ENCODE results near the gene PER3. TPM values are rescaled to one million over a fixed set of nuclear protein-coding genes. Genes with fewer than 3 reads are reported as not detected.

Gene PER3
- polyA plus RNA-seq, 1 donor (not counting 4 experiments of a cell fraction or from before 2014, with no cell fraction given) = 7.0 TPM

DNA sequence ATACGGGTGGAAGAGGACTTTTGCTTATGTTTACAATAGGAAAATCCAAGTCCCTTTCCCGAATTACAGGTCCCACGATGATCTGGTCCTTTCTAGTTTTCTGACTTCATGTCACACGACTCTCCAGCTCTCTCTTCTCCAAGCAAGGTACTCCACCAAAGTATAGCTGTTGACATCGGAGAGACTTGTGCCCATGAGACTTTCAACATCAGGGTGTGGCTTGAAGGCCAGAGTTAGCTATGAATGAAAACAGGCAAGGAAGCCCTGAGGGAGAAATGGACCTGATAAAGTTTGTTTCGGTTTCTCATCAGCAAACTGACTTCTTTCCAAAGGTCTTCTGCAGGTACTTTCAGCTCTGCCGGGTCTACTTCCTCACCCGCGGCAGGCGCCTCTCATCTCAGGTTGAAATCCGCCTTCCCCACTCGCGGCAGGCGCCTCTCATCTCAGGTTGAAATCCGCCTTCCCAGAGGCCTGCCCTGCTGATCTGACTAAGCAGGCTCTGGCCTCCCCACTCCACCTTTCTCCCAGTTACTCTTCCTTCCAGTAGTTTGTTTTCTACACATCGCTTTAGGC, 2.1 kb upstream of the PER3 start:
- no peak overlapping the region for H3K4me3 ChIP-seq (ENCODE audit: control insufficient read depth in 2 of 3, extremely low read depth in 1 of 3, insufficient read depth in 2 of 3, low read depth in 1 of 3, low read length in 3 of 3)
- H3K4me1 ChIP-seq (ENCODE audit: control insufficient read depth, extremely low read depth, insufficient read depth, low read length) = peaks cover 7% of the 10 kb centered on the region
- no peaks in the 10 kb centered on the region for H3K9me3 ChIP-seq (ENCODE audit: control insufficient read depth, low read depth, low read length)
- DNase-seq (ENCODE audit: low read depth, low spot score) = no peak
- H3K9me1 ChIP-seq (ENCODE audit: control insufficient read depth, extremely low read depth, insufficient read depth, low read length) = no peaks in the 10 kb centered on the region
- no peak overlapping the region for H3K9ac ChIP-seq (ENCODE audit: control insufficient read depth, extremely low read depth, insufficient read depth, low read length)
- FAIRE-seq = peak; percentile 71
- no peak overlapping the region for H3K27ac ChIP-seq (ENCODE audit: control insufficient read depth, insufficient read depth, low read length)
- H4K20me1 ChIP-seq (ENCODE audit: control insufficient read depth, extremely low read depth, insufficient read depth, low read length) = no peaks in the 10 kb centered on the region
- TF ChIP-seq CTCF (optimal IDR thresholded peaks at IDR 0.05 in 1 of 3, IDR thresholded peaks at IDR 0.05 in 1 of 3, conservative IDR thresholded peaks at IDR 0.05 in 1 of 3; ENCODE audit: extremely low read depth in 1 of 3, insufficient read depth in 2 of 3, low read length in 3 of 3) (no peak), EZH2 (IDR thresholded peaks at IDR 0.05; ENCODE audit: low read length) (no peak)
- no peak overlapping the region for H2AFZ ChIP-seq (ENCODE audit: control insufficient read depth, low read length)
- H3K4me2 ChIP-seq (ENCODE audit: control insufficient read depth, extremely low read depth, insufficient read depth, low read depth, low read length) = peak overlapping the region; percentile 74
- dilution Hi-C loops (cut with MboI; ENCODE audit: extremely low pct_ligation_motif_present, low sequenced_read_pairs) = no loop called here
- peaks cover 15 to 20% of the 10 kb centered on the region in 2 experiments for H3K36me3 ChIP-seq (ENCODE audit: control insufficient read depth in 2 of 2, extremely low read depth in 1 of 2, insufficient read depth in 2 of 2, low read length in 2 of 2)
- H3K27me3 ChIP-seq (ENCODE audit: control insufficient read depth, extremely low read depth, insufficient read depth, low read length) = no peaks in the 10 kb centered on the region
- H3K79me2 ChIP-seq (ENCODE audit: control insufficient read depth, insufficient read depth, low read length) = peaks cover 2% of the 10 kb centered on the region

DNA sequence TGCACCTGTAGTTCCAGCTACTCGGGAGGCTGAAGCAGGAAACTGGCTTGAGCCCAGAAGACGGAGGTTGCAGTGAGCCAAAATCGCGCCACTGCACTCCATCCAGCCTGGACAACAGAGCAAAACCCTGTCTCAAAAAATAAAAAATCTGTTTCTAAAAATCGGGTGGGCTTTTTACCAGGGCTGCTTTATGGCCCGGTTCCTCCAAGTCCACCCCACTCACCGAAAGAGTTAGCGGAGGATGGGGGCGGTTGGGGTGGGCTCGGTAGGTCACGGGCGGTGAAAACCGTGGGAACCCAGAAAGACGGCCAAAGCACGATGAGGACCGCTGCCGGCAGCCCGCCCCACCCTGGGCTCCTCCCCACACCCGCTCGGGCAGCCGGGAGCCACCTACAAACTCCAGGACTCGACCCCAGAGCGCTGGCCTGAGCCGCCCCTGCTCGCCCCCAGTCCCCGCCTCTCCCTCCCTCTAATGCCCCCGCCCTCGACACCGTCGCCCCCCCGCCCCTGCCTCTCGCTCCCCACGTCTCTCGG, 846 bp upstream of the PER3 start:
- Histone ChIP-seq H4K20me1 (ENCODE audit: control insufficient read depth, extremely low read depth, insufficient read depth, low read length) (no peaks in the 10 kb centered on the region), H3K27me3 (ENCODE audit: control insufficient read depth, extremely low read depth, insufficient read depth, low read length) (no peaks in the 10 kb centered on the region), H3K4me1 (ENCODE audit: control insufficient read depth, extremely low read depth, insufficient read depth, low read length) (peaks cover 7% of the 10 kb centered on the region), H3K9me3 (ENCODE audit: control insufficient read depth, low read depth, low read length) (no peaks in the 10 kb centered on the region), H3K27ac (ENCODE audit: control insufficient read depth, insufficient read depth, low read length) (peak overlapping the region; percentile 26), H3K36me3 (ENCODE audit: control insufficient read depth in 2 of 2, extremely low read depth in 1 of 2, insufficient read depth in 2 of 2, low read length in 2 of 2) (peaks cover 8 to 12% of the 10 kb centered on the region in 2 experiments), H3K9me1 (ENCODE audit: control insufficient read depth, extremely low read depth, insufficient read depth, low read length) (no peaks in the 10 kb centered on the region), H3K4me2 (ENCODE audit: control insufficient read depth, extremely low read depth, insufficient read depth, low read depth, low read length) (peak overlapping the region; percentile 74), H3K79me2 (ENCODE audit: control insufficient read depth, insufficient read depth, low read length) (no peaks in the 10 kb centered on the region), H3K4me3 (ENCODE audit: control insufficient read depth in 2 of 3, extremely low read depth in 1 of 3, insufficient read depth in 2 of 3, low read depth in 1 of 3, low read length in 3 of 3) (peak overlapping the region; percentile 42 to 54 (median 46)), H3K9ac (ENCODE audit: control insufficient read depth, extremely low read depth, insufficient read depth, low read length) (peak overlapping the region; percentile 44), H2AFZ (ENCODE audit: control insufficient read depth, low read length) (peak overlapping the region; percentile 54)
- dilution Hi-C loops (cut with MboI; ENCODE audit: extremely low pct_ligation_motif_present, low sequenced_read_pairs) = no loop called here
- DNase-seq (ENCODE audit: low read depth, low spot score) (no peak), FAIRE-seq (no peak)
- no peak for TF ChIP-seq EZH2 (IDR thresholded peaks at IDR 0.05; ENCODE audit: low read length)
- no peak for TF ChIP-seq CTCF (optimal IDR thresholded peaks at IDR 0.05 in 1 of 3, IDR thresholded peaks at IDR 0.05 in 1 of 3, conservative IDR thresholded peaks at IDR 0.05 in 1 of 3; ENCODE audit: extremely low read depth in 1 of 3, insufficient read depth in 2 of 3, low read length in 3 of 3)
